T-cell (primary cell): ENCODE data around the gene GFRAL. TPM values are rescaled to one million over a fixed set of nuclear protein-coding genes. Genes with fewer than 3 reads are reported as not detected.

ENCODE experiments used
- total RNA-seq, 35 experiments: library from RNA in 6 of 35; stranded (reverse) in 6 of 35; fragments of 120-200 nt in 1 of 35; gene quantifications; one replicate each; pipeline versions ENCODE4 v1.2.1 to v1.2.4 and lab custom pipeline; 2013 to 2026

The GFRAL gene
- total RNA-seq, 5 donors from 2014 or later (not counting 1 experiment from before 2014, with no cell fraction given) = not detected

Other genes starting within 250 kb of the GFRAL start
- not detected for gene HCRTR2, start 153.0 kb upstream of the GFRAL start, total RNA-seq